Prostate gland (tissue), 2 donors: ENCODE measurements around the gene LIN9. TPM values are rescaled to one million over a fixed set of nuclear protein-coding genes. Genes with fewer than 3 reads are reported as not detected.

Source experiments
- DNase-seq: peaks from one replicate; pipeline ENCODE4 v3.0.0-alpha.2; 2019; ENCODE audit warnings: low spot score
- H3K27ac ChIP-seq, 2 donors: fragments of 200-600 bp; sonication (generic); 2 replicates each; pipeline ENCODE4 v1.5.1; 2017 to 2019
- H3K27me3 ChIP-seq: fragments of 200-600 bp; sonication (generic); replicated peaks from 2 replicates; pipeline ENCODE4 v1.5.1; 2019; ENCODE audit not compliant: insufficient read depth
- H3K36me3 ChIP-seq, 2 donors: fragments of 200-600 bp; sonication (generic); 1 replicate in 1 of 2; 2 replicates in 1 of 2; pipeline versions ENCODE4 v1.5.1 to v1.8.1; 2017 to 2019
- H3K4me1 ChIP-seq: fragments of 200-600 bp; sonication (generic); replicated peaks from 2 replicates; pipeline ENCODE4 v1.5.1; 2019
- H3K4me3 ChIP-seq, 2 donors: fragments of 200-600 bp; sonication (generic); 2 replicates each; pipeline ENCODE4 v1.5.1; 2017 to 2019
- H3K9me3 ChIP-seq: fragments of 200-600 bp; sonication (generic); 2 replicates; pipeline ENCODE4 v1.5.1; 2017
- POLR2A ChIP-seq: fragments of 450-650 bp; IDR thresholded peaks from one replicate; pipeline ENCODE4 v1.6.1; 2016; ENCODE audit warnings: antibody characterized with exemption, mild to moderate bottlenecking
- POLR2AphosphoS5 ChIP-seq: sonication (generic); formaldehyde crosslinking; IDR thresholded peaks from one replicate; pipeline ENCODE4 v1.6.1; 2017; ENCODE audit warnings: antibody characterized with exemption
- WGBS: methylation state at CpG from one replicate; pipeline ENCODE4 v1.1.5; 2018; 5-methylcytosine and 5-hydroxymethylcytosine counted together
- intact Hi-C: fragments of 100-400 bp; cut with DNase I; formaldehyde crosslinking; loops from one replicate; pipeline ENCODE4 v1.14.2; 2022
- total RNA-seq, 2 donors: library from RNA; depleted of rRNA; stranded (reverse); fragments of >200 nt; gene quantifications; one replicate each; pipeline ENCODE4 v1.1.0, GENCODE V29; 2016
- TF ChIP-seq, protein P1 (sequence below), 4 experiments: fragments of 200-600 bp in 2 of 4; fragments of 450-650 bp in 2 of 4; sonication (generic) in 2 of 4; IDR thresholded peaks; 1 replicate in 3 of 4; 2 replicates in 1 of 4; pipeline ENCODE4 v1.5.1; 2016 to 2019; ENCODE audit warnings: antibody characterized with exemption in 4 of 4, mild to moderate bottlenecking in 2 of 4, moderate library complexity in 2 of 4

LIN9 gene
- total RNA-seq, 2 donors from 2014 or later: 3.9 to 8.0 TPM

DNA sequence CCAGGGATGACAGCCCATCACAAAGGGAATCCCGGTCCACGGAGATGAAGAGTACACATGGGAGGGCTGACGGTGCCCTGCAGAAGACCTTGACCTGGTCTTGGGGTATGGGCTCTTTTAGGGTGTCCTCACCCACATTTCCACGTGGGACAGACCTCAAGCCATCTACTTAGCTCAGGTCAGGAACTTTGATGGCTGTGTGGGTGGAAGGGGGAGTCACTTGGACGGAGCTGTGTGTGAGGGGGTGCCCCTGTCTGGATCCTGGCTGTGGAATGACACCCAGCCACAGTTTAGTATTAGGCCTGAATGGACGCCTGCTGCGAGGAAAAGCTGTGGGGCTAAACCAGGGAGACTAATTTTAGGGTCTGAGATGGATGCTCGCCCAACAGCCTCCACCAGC is 96.4 kb downstream of the LIN9 start:
- Histone ChIP-seq H3K36me3 (no peaks in the 10 kb centered on the region), H3K4me3 (no peak overlapping the region), H3K27me3 (no peaks in the 10 kb centered on the region), H3K4me1 (no peaks in the 10 kb centered on the region), H3K27ac (no peak overlapping the region), H3K9me3 (no peaks in the 10 kb centered on the region)
- no peak for DNase-seq
- intact Hi-C loops: no loop called here
- TF ChIP-seq, protein P1, sequence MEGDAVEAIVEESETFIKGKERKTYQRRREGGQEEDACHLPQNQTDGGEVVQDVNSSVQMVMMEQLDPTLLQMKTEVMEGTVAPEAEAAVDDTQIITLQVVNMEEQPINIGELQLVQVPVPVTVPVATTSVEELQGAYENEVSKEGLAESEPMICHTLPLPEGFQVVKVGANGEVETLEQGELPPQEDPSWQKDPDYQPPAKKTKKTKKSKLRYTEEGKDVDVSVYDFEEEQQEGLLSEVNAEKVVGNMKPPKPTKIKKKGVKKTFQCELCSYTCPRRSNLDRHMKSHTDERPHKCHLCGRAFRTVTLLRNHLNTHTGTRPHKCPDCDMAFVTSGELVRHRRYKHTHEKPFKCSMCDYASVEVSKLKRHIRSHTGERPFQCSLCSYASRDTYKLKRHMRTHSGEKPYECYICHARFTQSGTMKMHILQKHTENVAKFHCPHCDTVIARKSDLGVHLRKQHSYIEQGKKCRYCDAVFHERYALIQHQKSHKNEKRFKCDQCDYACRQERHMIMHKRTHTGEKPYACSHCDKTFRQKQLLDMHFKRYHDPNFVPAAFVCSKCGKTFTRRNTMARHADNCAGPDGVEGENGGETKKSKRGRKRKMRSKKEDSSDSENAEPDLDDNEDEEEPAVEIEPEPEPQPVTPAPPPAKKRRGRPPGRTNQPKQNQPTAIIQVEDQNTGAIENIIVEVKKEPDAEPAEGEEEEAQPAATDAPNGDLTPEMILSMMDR (IDR thresholded peaks at IDR 0.05): no peak
- TF ChIP-seq POLR2A (no peak), POLR2AphosphoS5 (no peak)
- WGBS: 88% methylated on average over 8 of the region's 8 CpGs

DNA sequence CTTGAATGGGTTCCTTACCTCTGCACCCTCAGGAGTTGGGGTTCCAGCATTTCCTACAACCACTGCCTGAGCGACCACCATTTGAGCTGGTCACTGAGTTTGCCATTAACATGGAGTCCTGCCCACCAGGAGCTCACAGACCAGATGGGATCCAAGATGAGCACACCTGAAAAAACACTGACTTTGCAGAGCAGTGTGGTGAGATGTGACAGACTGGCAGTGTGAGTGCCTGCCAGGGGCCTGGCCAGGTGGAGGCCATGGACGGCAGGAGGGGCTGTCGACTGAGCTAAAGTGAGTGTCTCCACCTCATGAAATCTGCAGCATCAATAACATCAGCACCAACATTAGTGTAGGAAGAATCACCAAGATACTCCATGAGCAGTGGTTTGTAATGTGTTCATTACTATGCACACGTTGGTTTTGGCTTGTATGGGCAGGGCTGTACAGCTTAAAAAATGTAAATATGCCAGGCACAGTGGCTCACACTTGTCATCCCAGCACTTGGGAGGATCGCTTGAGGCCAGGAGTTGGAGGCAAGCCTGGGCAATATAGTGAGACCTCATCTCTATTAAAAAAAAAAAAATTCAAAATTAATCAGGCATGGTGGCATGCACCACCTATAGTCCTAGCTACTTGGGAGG is 97.7 kb downstream of the LIN9 start:
- H3K27me3 ChIP-seq: no peaks in the 10 kb centered on the region
- no peaks in the 10 kb centered on the region for H3K36me3 ChIP-seq
- 56% methylated on average over 5 of the region's 5 CpGs for WGBS
- intact Hi-C loops: no loop called here
- no peak for DNase-seq
- H3K4me3 ChIP-seq: no peak overlapping the region
- no peak for TF ChIP-seq POLR2A
- H3K4me1 ChIP-seq: no peaks in the 10 kb centered on the region
- H3K27ac ChIP-seq: no peak overlapping the region
- no peaks in the 10 kb centered on the region for H3K9me3 ChIP-seq

DNA sequence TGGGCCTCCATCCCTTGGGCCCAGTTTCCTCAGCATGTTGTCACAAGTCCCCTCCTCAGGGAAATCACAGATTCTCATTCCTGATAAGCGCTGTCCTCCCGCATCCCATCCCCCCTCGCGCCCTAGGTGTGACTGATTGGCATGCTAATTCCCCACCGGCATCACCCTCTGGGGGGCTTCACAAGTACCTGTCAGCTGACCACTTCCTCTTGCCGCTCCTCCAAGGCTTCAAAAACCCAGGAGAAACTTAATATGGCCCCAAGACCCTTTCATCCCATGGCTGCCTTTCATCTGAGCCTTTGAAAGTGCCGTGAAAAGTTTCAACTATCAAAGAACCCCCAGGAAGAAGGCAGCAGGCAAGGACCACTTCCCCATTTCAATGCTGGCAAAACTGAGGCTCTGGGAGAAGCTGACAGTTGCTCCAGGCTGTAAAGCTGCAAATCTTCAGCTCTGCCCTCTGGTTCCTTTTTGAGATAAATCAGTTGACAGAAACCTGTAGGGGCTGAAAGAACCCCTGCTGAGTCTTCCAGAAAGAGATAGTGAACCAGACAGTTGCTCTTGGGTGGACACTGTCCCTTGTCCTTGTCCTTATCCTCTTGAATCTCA is 98.3 kb downstream of the LIN9 start:
- TF ChIP-seq POLR2AphosphoS5: no peak
- TF ChIP-seq, protein P1 (IDR thresholded peaks at IDR 0.05): no peak
- no peak for TF ChIP-seq POLR2A
- Histone ChIP-seq H3K27me3 (no peaks in the 10 kb centered on the region), H3K27ac (no peak overlapping the region), H3K4me1 (no peaks in the 10 kb centered on the region), H3K9me3 (no peaks in the 10 kb centered on the region), H3K4me3 (no peak overlapping the region), H3K36me3 (no peaks in the 10 kb centered on the region)
- WGBS: 70% methylated on average over 7 of the region's 7 CpGs
- intact Hi-C loops: no loop called here
- no peak for DNase-seq

DNA sequence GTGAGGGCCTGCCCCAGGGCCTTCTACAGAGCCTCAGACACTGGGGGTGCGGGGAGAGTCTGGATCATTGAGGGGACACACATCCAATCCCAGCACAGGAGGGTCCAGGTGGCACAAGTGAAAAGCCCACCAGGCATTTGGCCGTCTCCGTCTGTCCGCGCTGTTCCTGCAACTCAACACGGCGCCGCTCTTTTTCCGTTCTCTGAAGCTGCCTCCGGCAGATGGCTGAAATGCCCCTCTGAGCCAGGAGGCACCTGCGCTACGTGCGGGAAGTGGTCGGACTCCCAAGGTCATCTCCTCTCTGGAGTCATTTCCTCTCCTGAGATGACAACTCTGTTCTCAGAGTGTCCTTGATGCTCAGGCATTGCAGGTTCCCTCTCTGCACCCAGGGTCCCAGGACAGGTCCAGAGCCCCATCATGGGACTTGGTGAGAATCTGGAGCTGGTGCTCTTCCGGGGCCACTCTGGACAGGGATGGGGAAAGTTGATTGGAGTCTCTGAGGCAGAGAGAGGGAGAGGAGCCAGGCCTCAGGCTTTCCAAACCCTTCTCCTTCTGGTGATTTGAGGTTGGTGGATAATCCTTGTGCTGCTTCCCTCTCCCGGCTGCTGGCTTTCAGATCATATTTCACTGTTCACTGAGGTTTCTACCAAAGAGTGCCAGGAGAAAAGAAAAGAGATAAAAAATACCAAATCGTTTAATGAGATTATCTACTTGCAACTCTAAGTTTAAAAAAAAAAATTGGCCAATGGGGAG is 99.5 kb downstream of the LIN9 start:
- H3K36me3 ChIP-seq: no peaks in the 10 kb centered on the region
- no peaks in the 10 kb centered on the region for H3K9me3 ChIP-seq
- H3K27ac ChIP-seq: no peak overlapping the region
- intact Hi-C loops: no loop called here
- no peak for TF ChIP-seq POLR2A
- TF ChIP-seq, protein P1 (IDR thresholded peaks at IDR 0.05): no peak
- TF ChIP-seq POLR2AphosphoS5: no peak
- no peaks in the 10 kb centered on the region for H3K4me1 ChIP-seq
- H3K4me3 ChIP-seq: no peak overlapping the region
- WGBS: 82% methylated on average over 17 of the region's 17 CpGs
- H3K27me3 ChIP-seq: no peaks in the 10 kb centered on the region
- DNase-seq: no peak

DNA sequence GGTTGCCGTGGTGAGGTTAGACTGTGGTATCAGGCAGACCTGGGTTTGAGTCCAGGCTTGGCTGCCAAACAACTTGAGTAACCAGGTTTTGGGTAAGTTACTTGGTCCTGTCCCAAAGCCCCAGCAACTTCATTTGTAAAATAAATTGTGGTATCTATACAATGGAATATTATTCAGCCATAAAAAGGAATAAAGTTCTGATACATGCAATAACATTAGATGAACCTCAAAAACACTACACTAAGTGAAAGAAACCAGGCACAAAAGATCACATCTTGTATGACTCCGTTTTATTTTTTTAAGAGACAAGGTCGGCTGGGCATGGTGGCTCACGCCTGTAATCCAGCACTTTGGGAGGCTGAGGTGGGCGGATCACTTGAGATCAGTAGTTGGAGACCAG is 101.9 kb downstream of the LIN9 start:
- DNase-seq: no peak
- WGBS: 94% methylated on average over 5 of the region's 5 CpGs
- H3K27me3 ChIP-seq: no peaks in the 10 kb centered on the region
- intact Hi-C loops: no loop called here
- no peaks in the 10 kb centered on the region for H3K9me3 ChIP-seq
- no peak overlapping the region for H3K4me3 ChIP-seq
- H3K4me1 ChIP-seq: no peaks in the 10 kb centered on the region
- H3K27ac ChIP-seq: no peak overlapping the region
- TF ChIP-seq POLR2A (no peak), POLR2AphosphoS5 (no peak)
- TF ChIP-seq, protein P1 (IDR thresholded peaks at IDR 0.05): no peak
- no peaks in the 10 kb centered on the region for H3K36me3 ChIP-seq
